WI38 (cell line): ENCODE data around the gene LECT2.

Experiments
- H3K4me3 ChIP-seq: 2 replicates; pipeline ENCODE4 v1.5.1; 2011; ENCODE audit warnings: low read depth, mild to moderate bottlenecking, control low read depth, low read length
- CTCF ChIP-seq: IDR thresholded peaks from 2 replicates; pipeline ENCODE4 v1.5.1; 2012; ENCODE audit warnings: low read depth, mild to moderate bottlenecking, control low read depth, low read length

LECT2 gene

GRCh38 chr5:135990528-135991255 is 35.9 kb upstream of the LECT2 start:
- H3K4me3 ChIP-seq: no peak overlapping the region
- TF ChIP-seq CTCF: no peak

GRCh38 chr5:135989686-135990085 is 34.9 kb upstream of the LECT2 start:
- H3K4me3 ChIP-seq: no peak overlapping the region

GRCh38 chr5:135988546-135988945 is 33.8 kb upstream of the LECT2 start:
- H3K4me3 ChIP-seq: no peak overlapping the region
- no peak for TF ChIP-seq CTCF

More at GRCh38 chr5:135989686-135990085, 34.9 kb upstream of the LECT2 start:
- TF ChIP-seq CTCF: no peak

GRCh38 chr5:135986891-135987401 is 32.2 kb upstream of the LECT2 start:
- no peak overlapping the region for H3K4me3 ChIP-seq
- no peak for TF ChIP-seq CTCF

GRCh38 chr5:135986401-135986800 is 31.6 kb upstream of the LECT2 start:
- TF ChIP-seq CTCF: no peak
- no peak overlapping the region for H3K4me3 ChIP-seq

GRCh38 chr5:135985951-135986350 is 31.2 kb upstream of the LECT2 start:
- no peak for TF ChIP-seq CTCF
- no peak overlapping the region for H3K4me3 ChIP-seq

- TF ChIP-seq CTCF: no peak
- no peak overlapping the region for H3K4me3 ChIP-seq
Measured at GRCh38 chr5:135980620-135981019, 25.8 kb upstream of the LECT2 start.
